ENCODE data around the gene WDR31. TPM values are rescaled to one million over a fixed set of nuclear protein-coding genes. Genes with fewer than 3 reads are reported as not detected.

WDR31 gene
- total and polyA plus RNA-seq, 10 donors = 0.15 to 2.3 (median 0.78) TPM

- Histone ChIP-seq H3K4me3 (no peak overlapping the region), H3K4me1 (peaks cover 10 to 27% (median 23%) of the 10 kb centered on the region in 6 donors), H3K36me3 (no peaks in the 10 kb centered on the region), H3K9me3 (no peaks in the 10 kb centered on the region), H3K27me3 (replicated peaks in 1 of 7) (peaks cover 0 to 31% (median 10%) of the 10 kb centered on the region in 7 donors), H3K27ac (no peak overlapping the region)
- no peak for DNase-seq
- TF ChIP-seq POLR2A (IDR thresholded peaks at IDR 0.05) = no peak
- TF ChIP-seq POLR2AphosphoS5 (IDR thresholded peaks at IDR 0.05) = no peak
- no peak for TF ChIP-seq CTCF (IDR thresholded peaks at IDR 0.05 in 8 of 11, conservative IDR thresholded peaks at IDR 0.05 in 3 of 11)
- WGBS, 5 donors = 11 to 20% (median 15%) methylated on average over 6 of the region's 6 CpGs
- intact Hi-C loops (cut with DNase I; ENCODE audit: low total_unique reads) = no loop called here
Observed at GRCh38 chr9:113350937-113351336, 10.9 kb upstream of the WDR31 start.

- Histone ChIP-seq H3K9me3 (no peaks in the 10 kb centered on the region), H3K4me3 (peak overlapping the region in 7 of 8 donors; percentile 54 to 87 (median 57)), H3K36me3 (no peaks in the 10 kb centered on the region), H3K4me1 (peaks cover 10 to 27% (median 23%) of the 10 kb centered on the region in 6 donors), H3K27me3 (replicated peaks in 1 of 7) (peaks cover 0 to 31% (median 10%) of the 10 kb centered on the region in 7 donors), H3K27ac (peak overlapping the region in 1 of 8 donors; percentile 33)
- WGBS, 5 donors = 5 to 16% (median 9%) methylated on average over 14 of the region's 14 CpGs
- intact Hi-C loops (cut with DNase I; ENCODE audit: low total_unique reads) = no loop called here
- DNase-seq = no peak
- no peak for TF ChIP-seq POLR2AphosphoS5 (IDR thresholded peaks at IDR 0.05)
- TF ChIP-seq CTCF (IDR thresholded peaks at IDR 0.05 in 8 of 11, conservative IDR thresholded peaks at IDR 0.05 in 3 of 11) = no peak
- no peak for TF ChIP-seq POLR2A (IDR thresholded peaks at IDR 0.05)
Observed at GRCh38 chr9:113350107-113350661, 10.1 kb upstream of the WDR31 start.

GRCh38 chr9:113349445-113350094, 9.5 kb upstream of the WDR31 start, which contains the start of gene BSPRY:
TSS of gene BSPRY (plus strand) at chr9:113349541. CDS start at chr9:113349580, 39 bp downstream.
- H3K36me3 ChIP-seq = no peaks in the 10 kb centered on the region
- peak within 1 kb of the TSS; percentile 37 to 87 (median 56) for H3K4me3 ChIP-seq
- peak within 1 kb of the TSS in 1 of 8 donors; percentile 33 for H3K27ac ChIP-seq
- peaks cover 0 to 31% (median 10%) of the 10 kb centered on the region in 7 donors for H3K27me3 ChIP-seq (replicated peaks in 1 of 7)
- 0 to 5% (median 2%) methylated on average over 15 to 71 of the region's 71 CpGs for WGBS, 5 donors
- intact Hi-C loops (cut with DNase I; ENCODE audit: low total_unique reads) = no loop called here
- peak; percentile 85 for DNase-seq
- H3K9me3 ChIP-seq = no peaks in the 10 kb centered on the region
- H3K4me1 ChIP-seq = peaks cover 10 to 27% (median 23%) of the 10 kb centered on the region in 6 donors
- TF ChIP-seq POLR2A (IDR thresholded peaks at IDR 0.05) = no peak
- no peak for TF ChIP-seq CTCF (IDR thresholded peaks at IDR 0.05 in 8 of 11, conservative IDR thresholded peaks at IDR 0.05 in 3 of 11)
- TF ChIP-seq POLR2AphosphoS5 (IDR thresholded peaks at IDR 0.05) = no peak

- peak overlapping the region in 7 of 8 donors; percentile 54 to 87 (median 57) for H3K4me3 ChIP-seq
Observed at GRCh38 chr9:113349066-113349444, 9.0 kb upstream of the WDR31 start.

More at GRCh38 chr9:113349066-113349444, 9.0 kb upstream of the WDR31 start:
- Histone ChIP-seq H3K27ac (no peak overlapping the region), H3K4me1 (peaks cover 10 to 27% (median 23%) of the 10 kb centered on the region in 6 donors), H3K27me3 (replicated peaks in 1 of 7) (peaks cover 0 to 31% (median 10%) of the 10 kb centered on the region in 7 donors), H3K36me3 (no peaks in the 10 kb centered on the region), H3K9me3 (no peaks in the 10 kb centered on the region)
- no peak for DNase-seq
- intact Hi-C loops (cut with DNase I; ENCODE audit: low total_unique reads) = no loop called here
- TF ChIP-seq POLR2AphosphoS5 (IDR thresholded peaks at IDR 0.05) = no peak
- 25 to 30% (median 27%) methylated on average over 13 of the region's 13 CpGs for WGBS, 5 donors
